HPDE6-E6E7 (cell line): ENCODE data around the gene MMS22L.

Source experiments
- DNase-seq: peaks from one replicate; pipeline ENCODE4 v3.0.0; 2011; ENCODE audit warnings: missing footprints; ENCODE audit errors: extremely low spot score

Gene MMS22L, protein sequence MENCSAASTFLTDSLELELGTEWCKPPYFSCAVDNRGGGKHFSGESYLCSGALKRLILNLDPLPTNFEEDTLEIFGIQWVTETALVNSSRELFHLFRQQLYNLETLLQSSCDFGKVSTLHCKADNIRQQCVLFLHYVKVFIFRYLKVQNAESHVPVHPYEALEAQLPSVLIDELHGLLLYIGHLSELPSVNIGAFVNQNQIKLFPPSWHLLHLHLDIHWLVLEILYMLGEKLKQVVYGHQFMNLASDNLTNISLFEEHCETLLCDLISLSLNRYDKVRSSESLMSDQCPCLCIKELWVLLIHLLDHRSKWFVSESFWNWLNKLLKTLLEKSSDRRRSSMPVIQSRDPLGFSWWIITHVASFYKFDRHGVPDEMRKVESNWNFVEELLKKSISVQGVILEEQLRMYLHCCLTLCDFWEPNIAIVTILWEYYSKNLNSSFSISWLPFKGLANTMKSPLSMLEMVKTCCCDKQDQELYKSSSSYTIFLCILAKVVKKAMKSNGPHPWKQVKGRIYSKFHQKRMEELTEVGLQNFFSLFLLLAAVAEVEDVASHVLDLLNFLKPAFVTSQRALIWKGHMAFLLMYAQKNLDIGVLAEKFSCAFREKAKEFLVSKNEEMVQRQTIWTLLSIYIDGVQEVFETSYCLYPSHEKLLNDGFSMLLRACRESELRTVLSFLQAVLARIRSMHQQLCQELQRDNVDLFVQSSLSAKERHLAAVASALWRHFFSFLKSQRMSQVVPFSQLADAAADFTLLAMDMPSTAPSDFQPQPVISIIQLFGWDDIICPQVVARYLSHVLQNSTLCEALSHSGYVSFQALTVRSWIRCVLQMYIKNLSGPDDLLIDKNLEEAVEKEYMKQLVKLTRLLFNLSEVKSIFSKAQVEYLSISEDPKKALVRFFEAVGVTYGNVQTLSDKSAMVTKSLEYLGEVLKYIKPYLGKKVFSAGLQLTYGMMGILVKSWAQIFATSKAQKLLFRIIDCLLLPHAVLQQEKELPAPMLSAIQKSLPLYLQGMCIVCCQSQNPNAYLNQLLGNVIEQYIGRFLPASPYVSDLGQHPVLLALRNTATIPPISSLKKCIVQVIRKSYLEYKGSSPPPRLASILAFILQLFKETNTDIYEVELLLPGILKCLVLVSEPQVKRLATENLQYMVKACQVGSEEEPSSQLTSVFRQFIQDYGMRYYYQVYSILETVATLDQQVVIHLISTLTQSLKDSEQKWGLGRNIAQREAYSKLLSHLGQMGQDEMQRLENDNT

DNA sequence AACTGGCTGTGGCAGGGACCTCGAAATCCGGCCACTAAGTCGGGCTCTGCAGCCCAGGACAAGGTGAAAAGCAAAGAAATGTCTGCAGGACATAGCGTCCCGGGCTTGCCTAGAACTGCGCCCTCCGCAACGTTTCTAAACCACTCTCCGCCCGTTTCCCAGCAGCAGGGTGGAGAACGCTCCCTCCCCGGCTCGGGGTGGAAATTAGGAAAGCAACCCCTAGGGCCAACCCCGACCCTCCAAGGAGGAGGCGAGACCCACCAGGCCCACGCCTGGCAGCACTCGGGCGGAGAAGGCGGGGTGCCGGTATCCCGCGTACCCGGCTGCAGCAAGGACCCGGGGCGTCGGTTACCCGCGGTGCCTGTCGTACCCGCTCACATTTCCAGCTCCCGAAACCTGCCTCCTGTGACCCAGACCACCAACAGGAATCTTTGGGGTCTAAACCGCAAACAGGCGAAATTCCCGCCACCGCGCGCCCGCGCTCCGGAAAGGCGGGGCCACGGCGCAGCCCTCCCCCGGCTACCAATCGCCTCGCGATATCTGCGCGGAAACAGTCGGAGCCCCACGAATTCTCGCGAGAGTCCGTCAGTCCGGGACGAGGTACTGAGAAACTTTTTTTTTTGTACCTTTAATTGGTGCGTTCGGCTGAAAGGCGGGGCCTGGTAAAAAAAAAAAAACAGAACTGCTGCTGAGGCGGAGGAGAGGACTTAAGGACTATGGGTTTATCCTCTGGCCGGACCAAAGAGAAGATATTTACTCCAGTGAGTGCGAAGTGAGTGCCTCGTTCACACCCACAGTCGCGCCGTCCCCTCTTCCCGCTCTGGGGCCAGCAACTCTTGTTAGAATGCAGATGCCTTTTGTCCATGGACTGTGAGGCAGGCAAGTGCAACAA, at the start of gene MMS22L:
MMS22L (minus strand) TSS at position 491 of the 892 bp plus-strand sequence. CDS start 739 bp downstream, outside the sequence.
- DNase-seq, result peak; percentile 91

DNA sequence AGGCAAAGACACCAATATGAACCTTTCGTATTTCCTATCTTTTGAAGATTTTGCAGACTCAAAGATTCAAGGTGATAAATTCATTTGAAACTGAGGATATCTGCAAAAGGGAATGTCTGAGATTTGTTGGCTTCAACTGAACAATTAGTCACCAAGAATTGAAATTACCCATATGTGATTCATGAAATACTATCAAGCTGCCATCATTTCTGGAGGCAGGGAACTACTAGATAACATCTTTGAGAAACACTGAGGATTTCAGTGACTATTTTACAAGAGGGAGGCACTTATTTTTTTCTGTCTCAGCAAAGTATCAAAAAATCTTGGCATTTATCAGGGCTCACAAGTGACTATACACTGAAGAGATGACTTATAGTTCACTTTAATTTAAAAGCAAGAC, 39.8 kb upstream of the MMS22L start:
- DNase-seq, result no peak

DNA sequence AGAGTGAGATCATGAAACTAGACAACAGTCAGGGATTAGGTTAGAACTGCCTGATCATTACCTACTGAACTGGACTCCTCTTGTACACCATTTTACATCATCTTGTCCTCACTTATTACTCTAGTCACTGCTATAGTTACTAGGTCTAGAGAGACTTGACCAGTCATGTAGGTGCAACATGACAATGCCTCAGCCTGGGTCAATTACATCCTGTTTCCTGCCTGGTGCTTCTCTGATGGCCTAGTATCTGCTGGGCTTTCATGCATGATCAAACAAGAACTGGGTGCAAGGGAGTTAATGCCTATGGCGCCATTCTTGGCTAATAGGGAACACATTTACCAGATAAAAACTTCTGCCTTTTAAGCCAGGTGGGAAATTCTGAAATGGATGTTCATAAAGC, 39.2 kb upstream of the MMS22L start:
- DNase-seq, result no peak

DNA sequence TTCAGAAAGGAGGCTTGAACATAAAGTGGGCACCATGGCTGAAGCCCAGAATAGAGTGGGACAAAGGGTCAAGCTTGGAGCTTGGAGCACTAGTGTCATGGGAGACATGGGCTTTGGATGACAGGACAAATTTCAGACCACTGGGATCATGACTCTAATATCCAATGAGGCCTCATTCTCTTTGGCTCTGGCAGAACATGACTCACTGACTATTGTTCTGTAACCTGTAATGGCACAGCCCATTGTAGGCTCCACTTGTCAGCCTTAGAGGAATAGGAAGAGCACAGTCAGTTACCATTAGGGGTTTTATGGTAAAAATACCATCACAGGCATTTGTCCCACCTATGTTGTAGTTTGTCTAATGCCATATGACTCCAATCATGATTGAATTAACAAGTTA, 34.0 kb upstream of the MMS22L start:
- DNase-seq, result no peak

DNA sequence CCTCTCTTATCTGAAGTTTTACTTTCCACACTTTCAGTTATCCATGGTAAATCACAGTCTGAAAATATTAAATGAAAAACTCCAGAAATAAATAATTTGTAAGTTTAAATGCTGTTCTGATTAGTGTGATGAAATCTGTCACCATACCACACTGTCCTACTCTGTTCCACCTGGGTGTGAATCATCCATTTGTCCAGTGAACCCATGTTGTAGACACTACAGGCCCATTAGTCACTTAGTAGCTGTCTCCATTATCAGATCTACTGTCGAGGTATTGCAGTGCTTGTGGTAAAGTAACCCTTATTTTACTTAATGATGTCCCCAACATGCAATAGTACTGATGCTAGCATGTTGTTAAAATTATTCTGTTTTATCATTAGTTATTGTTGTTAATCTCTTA, 29.2 kb upstream of the MMS22L start:
- DNase-seq, result no peak

DNA sequence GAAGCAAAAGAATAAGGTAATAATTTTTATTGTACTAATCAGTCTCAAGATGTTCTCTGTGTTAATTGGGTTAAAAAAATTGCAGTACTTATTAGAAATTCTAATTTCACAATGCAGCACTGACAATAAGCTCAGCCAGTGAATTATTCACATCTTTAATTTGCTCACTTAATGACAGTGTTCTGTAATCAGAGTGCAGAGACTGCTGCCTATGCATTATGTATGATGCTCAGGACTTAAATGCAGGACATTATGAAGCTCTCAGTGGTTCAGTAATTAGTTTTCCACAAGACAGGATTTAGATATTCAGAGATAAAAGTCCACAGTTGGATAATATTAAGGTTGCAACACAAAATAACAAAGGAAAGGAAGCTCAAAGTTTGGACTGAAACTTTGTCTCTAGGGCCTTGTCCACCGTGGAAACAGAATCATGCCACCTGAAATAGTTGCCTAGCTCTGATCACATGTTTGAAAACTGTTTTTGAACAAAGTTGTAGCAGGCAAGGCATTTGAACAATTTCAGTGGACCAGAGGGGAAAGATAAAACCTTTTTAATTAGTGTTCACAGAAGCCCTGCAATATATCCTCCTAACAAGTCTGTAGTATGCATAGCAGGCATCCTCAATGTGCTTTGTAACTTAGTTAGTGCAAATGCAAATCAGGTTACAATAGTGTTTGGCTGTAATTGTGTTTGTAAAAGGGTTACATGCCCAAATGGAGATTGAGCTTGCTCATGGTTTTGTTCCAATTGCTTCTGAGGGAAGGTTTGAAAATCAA, 23.7 kb upstream of the MMS22L start:
- DNase-seq, result no peak

DNA sequence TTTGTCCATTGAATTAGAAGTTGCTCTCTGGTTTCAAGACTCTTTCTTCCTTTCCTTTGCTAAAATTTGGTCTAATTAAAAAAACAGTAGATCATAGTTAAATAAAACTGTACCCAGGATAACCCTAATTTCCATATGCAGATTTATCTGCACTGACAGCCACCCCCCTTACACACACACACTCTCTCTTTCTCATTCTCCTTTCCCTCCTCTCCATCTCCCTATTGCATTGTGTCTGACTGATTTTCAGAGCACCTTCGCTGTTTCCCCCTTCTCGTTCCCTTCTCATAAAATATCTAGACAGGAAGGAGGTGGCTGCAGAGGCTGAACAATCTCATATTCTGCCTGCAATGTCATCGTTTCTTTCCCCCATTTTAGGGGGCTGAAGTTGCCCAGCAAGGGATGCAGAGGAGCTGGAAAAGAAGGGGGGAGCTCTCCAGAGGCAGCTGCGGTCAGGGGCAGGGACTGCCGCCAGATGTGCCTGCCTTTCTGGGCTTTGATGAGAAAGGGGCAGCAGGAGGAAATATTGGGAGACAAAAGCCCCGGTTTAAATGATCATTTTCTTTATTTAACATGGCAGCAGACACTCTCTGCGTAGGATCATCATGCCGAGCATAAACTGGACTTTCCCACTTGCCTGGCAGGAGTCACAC, 22.5 kb upstream of the MMS22L start:
- DNase-seq, result no peak

DNA sequence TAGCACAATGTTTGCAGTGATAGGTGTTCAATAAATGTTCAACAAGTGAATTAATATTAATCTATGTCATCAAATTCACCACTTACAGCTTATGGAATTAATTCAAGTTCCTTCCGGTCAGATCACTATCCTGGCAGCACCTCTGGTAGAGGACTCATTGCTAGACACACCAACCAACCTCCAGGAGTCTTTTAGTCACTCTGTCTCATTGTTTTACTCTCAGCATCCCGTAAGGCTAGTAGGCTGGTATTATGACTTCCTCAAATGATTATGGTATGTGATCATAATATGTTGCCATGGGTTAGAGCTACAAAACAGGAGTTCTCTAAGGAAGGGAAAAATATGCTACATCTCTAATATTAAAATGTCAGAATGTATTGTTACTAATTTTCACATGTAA, 21.7 kb upstream of the MMS22L start:
- DNase-seq, result no peak

DNA sequence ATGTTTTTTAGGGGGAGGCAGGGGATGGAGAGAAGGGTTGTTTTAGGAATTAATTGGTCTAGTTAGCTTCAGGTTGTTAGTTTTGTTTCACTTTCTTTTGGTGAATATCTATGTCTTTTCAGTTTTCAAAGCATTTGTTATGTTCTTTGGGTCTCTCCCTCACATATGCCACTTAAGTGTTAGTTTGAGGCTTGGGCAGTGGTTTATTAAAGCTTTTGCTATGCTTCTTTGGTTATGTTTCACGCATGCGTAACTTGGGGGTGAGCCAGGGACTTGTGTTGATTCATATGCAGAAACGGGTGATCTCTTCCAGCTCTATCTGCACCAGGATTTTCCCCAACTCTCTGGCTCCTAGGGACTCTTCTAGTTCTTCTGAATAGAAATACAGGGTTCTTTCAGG, 11.4 kb upstream of the MMS22L start:
- DNase-seq, result no peak

DNA sequence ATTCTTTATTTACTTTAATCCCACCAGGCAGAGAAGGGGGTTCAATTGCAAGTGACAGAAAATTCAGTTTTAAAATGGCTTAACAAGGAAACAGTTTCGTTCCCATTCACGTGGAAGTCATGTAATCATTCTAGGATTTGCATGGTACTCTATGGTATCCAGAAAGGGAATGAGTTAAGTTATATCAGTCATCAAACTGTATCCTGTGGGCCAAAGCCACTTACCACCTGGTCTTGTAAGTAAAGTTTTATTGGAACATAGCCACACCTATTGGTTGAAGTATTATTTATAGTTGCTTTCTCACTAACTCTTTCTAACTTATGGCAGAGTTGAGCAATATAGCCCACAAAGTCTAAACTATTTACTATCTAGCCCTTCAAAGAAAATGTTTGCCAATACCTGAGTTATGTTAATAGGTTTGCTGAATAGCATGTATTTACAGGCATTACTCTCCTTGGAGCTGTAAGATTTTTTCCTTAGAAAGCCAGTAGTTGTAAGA, 10.2 kb upstream of the MMS22L start:
- no peak for DNase-seq

DNA sequence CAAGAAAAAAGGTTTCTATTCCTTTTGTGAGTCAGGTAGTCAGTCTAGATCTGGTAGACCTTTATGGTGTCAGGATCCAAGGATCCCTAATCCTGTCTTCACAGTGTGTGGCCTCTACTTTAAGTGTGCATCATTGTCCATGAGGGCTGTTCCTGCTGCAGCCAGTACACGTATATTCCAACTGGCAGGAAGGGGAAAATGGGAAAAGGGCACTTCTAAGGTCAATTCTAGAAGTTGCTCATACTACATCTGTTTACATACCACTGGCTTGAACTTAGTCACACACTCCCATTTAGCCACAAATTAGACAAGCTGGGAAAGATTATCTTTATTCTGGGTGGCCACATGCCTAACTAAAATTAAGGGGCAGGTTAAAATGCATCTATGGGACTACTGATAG, 9.7 kb upstream of the MMS22L start:
- no peak for DNase-seq

DNA sequence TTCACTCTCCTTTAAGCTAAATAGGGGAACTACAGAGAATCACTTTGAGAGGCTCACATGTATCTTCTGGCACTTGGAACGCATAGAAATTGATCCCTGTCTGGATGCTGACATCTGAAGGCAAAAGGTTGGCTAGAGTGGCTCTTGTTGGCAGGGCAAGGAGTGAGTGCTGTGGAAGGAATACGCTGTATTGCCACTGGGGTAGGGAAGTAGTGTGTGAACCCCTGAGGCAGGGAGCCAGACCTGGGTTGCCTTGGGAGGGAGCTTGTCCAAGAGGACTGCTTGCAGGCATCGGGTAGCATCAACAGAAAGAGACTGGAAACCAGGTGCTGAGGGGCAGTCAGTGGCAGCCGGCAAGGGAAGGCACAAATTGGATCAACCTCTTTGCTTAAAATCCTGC, 8.9 kb upstream of the MMS22L start:
- no peak for DNase-seq

DNA sequence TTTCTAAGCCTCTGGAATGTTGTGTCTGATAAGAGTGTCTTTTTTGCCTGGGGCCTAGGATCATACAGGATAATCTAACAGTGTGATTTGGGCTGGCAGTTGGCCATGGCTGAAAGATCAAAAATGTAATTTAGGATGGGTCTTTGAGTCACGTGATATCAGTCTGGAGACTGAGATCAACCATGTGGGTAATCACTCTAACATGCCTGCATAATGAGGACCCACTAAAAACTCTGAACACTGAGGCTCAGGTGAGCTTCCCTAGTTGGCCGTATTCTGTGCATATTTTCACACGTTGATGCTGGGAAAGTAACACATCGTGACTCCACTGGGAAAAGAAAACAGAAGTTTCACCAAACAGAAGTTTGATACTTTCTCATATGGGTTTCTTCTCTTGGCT, 6.3 kb upstream of the MMS22L start:
- DNase-seq, result no peak

DNA sequence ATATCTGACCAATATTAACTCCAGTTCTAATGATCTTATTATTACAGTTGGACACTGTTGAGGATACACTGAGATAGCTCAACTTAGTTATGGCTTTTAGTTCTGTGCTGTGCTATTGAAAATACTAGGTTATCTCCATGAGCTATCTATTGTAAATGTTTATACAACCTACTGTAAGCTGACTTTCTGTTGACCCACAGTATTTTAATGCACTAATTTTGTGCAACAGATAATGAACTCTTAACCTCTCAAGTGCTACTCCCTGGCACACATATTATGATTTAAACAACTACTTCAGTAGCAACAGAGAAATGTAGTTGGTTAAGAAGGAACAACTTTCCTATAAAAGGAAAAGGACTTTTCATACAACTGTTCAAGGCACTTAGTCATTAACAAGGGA, 5.2 kb upstream of the MMS22L start:
- DNase-seq, result no peak

DNA sequence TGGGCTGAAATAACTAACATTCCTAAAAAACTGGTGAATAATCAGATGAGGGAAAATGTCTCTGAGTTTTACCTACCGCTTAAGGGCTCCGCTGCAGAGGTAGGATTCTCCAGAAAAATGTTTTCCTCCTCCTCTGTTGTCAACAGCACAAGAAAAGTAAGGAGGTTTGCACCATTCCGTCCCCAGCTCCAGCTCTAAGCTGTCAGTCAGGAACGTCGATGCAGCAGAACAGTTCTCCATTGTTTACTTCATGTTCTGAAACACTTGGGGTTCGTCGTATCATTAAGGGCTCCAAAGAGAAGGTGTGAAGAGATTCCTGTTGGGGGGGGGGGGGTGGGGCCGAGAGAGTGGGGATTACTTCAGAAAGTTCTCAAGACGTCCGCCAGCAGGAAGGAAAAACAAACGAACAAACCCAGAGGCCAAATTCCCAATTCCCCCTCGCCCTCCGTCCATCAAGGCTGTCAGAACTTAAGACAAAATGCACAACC, 734 bp downstream of the MMS22L start:
- peak; percentile 4 for DNase-seq

DNA sequence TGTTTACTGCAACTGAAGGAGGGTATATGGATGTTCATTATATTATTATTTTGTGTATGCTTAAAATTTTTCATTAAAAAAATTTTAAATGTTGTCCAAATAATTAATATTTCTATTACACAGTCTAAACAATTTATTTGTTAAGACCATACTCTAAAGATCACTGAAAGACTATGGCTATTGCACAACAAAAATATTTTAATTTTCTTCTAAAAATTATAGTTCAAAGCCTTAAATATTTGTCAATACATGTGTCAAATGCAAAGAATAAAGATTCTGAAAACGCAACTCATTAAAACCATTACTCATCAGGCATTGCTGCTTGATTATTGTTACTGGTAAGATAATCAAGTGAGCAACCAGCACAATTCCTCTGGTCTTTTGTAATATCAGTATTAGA, 2.2 kb downstream of the MMS22L start:
- no peak for DNase-seq

DNA sequence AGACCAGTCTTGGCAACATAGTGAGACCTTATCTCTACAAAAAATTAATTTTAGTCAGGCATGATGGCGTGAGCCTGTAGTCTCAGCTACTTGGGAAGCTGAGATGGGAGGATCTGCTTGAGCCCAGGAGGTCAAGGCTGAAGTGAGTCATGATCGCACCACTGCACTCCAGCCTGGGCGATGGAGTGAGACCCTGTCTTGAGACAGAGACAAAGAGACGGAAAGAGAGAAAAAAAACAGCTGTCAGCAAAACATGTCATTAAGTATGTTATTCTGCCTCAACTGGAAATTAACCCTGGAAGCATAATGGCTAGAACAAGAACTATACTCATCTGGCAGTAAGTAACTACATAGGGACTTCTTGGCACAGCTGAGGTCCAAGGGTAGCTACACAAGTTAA, 7.2 kb downstream of the MMS22L start:
- DNase-seq, result no peak

DNA sequence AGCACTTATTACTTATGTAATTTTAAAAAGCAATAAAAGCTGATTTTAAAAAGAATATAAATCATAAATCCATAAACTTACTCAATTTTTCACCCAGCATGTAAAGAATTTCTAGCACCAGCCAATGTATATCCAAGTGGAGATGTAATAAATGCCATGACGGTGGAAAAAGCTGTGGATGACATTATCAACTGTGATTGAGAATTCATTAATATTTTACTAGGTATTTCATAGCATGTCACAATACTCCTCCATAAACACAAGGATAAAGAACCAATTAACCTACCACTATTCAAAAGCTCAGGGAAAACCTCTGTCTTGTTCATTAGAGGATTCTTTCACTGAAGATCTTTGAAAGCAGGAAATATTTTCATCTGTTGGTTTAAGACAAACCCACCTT, 13.2 kb downstream of the MMS22L start:
- DNase-seq, result no peak

DNA sequence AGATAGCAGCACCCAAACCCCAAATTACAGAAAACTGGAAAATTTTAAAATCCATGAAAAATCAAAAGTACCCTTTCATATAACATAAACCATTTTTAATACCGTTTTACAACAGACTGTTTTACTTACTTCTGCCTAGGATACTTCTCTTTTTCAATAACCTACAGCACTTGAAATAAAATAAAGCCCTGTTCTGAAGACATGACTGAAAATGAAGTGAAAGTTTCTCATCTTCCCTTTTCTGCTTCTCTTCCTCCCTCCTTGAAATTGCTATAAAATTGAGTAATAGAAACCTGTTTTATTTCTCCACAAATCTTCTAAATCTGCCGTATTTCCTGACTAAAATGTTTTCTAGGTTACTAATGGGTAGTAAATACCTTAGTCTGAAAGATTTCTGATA, 20.3 kb downstream of the MMS22L start:
- DNase-seq, result no peak

DNA sequence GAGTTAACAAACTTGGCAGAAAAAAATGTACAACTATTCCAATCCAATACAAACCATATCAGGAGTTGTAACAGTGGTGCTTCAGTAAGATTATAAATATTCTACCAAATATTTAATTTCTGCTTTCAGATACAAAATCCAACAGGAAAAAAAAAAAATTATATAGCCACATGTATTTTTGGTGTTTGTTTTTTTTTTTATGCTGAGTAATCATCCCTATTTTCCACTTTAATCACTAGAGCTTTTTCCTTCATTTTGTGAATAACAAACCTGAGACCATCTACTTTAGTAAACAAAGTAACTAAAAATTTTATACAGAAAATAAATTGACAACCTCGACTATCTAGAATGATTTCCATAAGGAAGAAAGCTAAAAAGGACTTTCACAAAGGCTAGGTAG, 36.2 kb downstream of the MMS22L start:
- DNase-seq, result no peak
